Measurements from ENCODE around the gene CELA2A.

DNA sequence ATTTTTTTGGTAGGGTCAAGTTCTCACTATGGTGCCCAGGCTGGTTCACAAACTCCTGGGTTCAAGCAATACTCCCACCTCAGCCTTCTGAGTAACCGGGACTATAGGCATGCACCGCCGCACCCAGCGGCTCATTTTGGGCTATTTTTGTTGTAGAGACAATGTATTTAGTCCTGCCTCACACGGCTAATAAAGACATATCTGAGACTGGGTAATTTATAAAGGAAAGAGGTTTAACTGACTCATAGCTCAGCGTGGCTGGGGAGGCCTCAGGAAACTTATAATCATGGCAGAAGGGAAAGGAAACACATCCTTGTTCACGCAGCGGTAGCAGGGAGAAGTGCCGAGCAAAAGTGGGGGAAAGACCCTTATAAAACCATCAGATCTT lies 4.2 kb downstream of the CELA2A start:
- TF ChIP-seq, protein P1, sequence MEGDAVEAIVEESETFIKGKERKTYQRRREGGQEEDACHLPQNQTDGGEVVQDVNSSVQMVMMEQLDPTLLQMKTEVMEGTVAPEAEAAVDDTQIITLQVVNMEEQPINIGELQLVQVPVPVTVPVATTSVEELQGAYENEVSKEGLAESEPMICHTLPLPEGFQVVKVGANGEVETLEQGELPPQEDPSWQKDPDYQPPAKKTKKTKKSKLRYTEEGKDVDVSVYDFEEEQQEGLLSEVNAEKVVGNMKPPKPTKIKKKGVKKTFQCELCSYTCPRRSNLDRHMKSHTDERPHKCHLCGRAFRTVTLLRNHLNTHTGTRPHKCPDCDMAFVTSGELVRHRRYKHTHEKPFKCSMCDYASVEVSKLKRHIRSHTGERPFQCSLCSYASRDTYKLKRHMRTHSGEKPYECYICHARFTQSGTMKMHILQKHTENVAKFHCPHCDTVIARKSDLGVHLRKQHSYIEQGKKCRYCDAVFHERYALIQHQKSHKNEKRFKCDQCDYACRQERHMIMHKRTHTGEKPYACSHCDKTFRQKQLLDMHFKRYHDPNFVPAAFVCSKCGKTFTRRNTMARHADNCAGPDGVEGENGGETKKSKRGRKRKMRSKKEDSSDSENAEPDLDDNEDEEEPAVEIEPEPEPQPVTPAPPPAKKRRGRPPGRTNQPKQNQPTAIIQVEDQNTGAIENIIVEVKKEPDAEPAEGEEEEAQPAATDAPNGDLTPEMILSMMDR (IDR thresholded peaks at IDR 0.05) = no peak
- no peak for TF ChIP-seq EZH2 (IDR thresholded peaks at IDR 0.05)

Measured in neural progenitor cell (in vitro differentiated cells).